Measurements from ENCODE around the gene RAPH1. TPM values are rescaled to one million over a fixed set of nuclear protein-coding genes. Genes with fewer than 3 reads are reported as not detected.

Gene RAPH1
- total RNA-seq, 1 experiment from 2014 or later, result 31.4 TPM

DNA sequence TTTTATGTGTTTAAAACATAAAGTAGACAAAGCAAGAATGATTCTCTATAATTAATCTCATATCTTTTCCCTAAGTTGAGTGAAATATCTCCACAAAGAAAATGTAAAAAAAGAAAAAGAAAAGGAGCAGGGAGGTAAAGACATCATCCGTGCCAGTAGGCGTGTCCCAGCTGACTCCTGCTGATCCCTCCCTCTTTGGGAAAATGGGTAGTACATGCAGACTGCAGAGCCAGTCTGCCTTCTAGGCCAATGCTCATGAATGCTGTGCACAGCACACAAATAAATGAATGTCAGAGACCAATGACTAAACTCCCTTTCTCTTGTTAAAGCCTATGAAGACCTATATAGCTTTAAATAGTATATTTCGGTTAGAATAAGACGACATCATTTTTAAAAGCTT lies 64.7 kb downstream of the RAPH1 start:
- TF ChIP-seq, protein P1, sequence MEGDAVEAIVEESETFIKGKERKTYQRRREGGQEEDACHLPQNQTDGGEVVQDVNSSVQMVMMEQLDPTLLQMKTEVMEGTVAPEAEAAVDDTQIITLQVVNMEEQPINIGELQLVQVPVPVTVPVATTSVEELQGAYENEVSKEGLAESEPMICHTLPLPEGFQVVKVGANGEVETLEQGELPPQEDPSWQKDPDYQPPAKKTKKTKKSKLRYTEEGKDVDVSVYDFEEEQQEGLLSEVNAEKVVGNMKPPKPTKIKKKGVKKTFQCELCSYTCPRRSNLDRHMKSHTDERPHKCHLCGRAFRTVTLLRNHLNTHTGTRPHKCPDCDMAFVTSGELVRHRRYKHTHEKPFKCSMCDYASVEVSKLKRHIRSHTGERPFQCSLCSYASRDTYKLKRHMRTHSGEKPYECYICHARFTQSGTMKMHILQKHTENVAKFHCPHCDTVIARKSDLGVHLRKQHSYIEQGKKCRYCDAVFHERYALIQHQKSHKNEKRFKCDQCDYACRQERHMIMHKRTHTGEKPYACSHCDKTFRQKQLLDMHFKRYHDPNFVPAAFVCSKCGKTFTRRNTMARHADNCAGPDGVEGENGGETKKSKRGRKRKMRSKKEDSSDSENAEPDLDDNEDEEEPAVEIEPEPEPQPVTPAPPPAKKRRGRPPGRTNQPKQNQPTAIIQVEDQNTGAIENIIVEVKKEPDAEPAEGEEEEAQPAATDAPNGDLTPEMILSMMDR (IDR thresholded peaks at IDR 0.05), result no peak
- TF ChIP-seq POLR2AphosphoS5 (IDR thresholded peaks at IDR 0.05; ENCODE audit: low read depth, low read length) (no peak), TCF7L2 (IDR thresholded peaks at IDR 0.05; ENCODE audit: low read depth, low read length) (no peak), SIN3A (IDR thresholded peaks at IDR 0.05; ENCODE audit: borderline replicate concordance, insufficient read depth, low read depth, low read length) (no peak)
- TF ChIP-seq, protein P2, sequence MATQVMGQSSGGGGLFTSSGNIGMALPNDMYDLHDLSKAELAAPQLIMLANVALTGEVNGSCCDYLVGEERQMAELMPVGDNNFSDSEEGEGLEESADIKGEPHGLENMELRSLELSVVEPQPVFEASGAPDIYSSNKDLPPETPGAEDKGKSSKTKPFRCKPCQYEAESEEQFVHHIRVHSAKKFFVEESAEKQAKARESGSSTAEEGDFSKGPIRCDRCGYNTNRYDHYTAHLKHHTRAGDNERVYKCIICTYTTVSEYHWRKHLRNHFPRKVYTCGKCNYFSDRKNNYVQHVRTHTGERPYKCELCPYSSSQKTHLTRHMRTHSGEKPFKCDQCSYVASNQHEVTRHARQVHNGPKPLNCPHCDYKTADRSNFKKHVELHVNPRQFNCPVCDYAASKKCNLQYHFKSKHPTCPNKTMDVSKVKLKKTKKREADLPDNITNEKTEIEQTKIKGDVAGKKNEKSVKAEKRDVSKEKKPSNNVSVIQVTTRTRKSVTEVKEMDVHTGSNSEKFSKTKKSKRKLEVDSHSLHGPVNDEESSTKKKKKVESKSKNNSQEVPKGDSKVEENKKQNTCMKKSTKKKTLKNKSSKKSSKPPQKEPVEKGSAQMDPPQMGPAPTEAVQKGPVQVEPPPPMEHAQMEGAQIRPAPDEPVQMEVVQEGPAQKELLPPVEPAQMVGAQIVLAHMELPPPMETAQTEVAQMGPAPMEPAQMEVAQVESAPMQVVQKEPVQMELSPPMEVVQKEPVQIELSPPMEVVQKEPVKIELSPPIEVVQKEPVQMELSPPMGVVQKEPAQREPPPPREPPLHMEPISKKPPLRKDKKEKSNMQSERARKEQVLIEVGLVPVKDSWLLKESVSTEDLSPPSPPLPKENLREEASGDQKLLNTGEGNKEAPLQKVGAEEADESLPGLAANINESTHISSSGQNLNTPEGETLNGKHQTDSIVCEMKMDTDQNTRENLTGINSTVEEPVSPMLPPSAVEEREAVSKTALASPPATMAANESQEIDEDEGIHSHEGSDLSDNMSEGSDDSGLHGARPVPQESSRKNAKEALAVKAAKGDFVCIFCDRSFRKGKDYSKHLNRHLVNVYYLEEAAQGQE (IDR thresholded peaks at IDR 0.05; ENCODE audit: insufficient read depth in 1 of 2, low read depth in 2 of 2, low read length in 1 of 2), result no peak
- intact Hi-C loops (cut with micrococcal nuclease; ENCODE audit: unreplicated experiment) (no loop called here), in situ Hi-C loops (cut with HindIII; ENCODE audit: low pct_unique_long_range_greater_than_20kb, low sequenced_read_pairs) (no loop called here)
- no peak overlapping the region for H3K27ac ChIP-seq (ENCODE audit: low read length)
- H3K4me1 ChIP-seq (ENCODE audit: control insufficient read depth, insufficient read depth, low read length), result no peaks in the 10 kb centered on the region
- no peaks in the 10 kb centered on the region for H3K36me3 ChIP-seq (ENCODE audit: control insufficient read depth, insufficient read depth, low read length)
- H3K27me3 ChIP-seq (ENCODE audit: control insufficient read depth, insufficient read depth, low read length), result no peaks in the 10 kb centered on the region
- no peak overlapping the region for H3K4me3 ChIP-seq (ENCODE audit: low read depth in 2 of 2, low read length in 2 of 2)
- ChIA-PET CTCF (no interaction called here), POLR2A (no interaction called here)
- DNase-seq (ENCODE audit: low read depth, low spot score) (no peak), ATAC-seq (no peak)
- H3K9me3 ChIP-seq (ENCODE audit: control insufficient read depth, insufficient read depth, low read depth, low read length), result no peaks in the 10 kb centered on the region
- BruUV-seq (replicated peaks), result no TSS peak

DNA sequence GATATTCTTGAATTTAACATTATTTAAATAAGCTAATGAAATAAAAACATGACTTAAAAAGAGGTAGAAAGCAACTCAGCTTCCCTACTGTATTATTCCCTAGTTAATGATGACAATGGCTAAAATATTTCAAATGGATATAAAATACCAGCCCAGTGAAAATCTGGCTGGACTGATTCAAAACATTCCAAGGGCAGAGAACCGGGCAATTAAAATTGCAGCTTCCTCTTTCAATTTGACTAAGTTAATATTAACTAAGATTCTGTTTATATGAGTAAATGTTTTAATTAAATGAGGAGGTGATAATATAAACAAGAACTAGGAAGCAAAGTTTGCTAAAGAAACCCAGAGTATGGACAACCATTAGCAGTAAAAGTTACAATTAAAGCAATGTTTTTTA lies 65.6 kb downstream of the RAPH1 start:
- DNase-seq (ENCODE audit: low read depth, low spot score) (no peak), ATAC-seq (no peak)
- H3K36me3 ChIP-seq (ENCODE audit: control insufficient read depth, insufficient read depth, low read length), result no peaks in the 10 kb centered on the region
- POLR2A ChIA-PET, result no interaction called here
- H3K27me3 ChIP-seq (ENCODE audit: control insufficient read depth, insufficient read depth, low read length), result no peaks in the 10 kb centered on the region
- no peak overlapping the region for H3K4me3 ChIP-seq (ENCODE audit: low read depth in 2 of 2, low read length in 2 of 2)
- H3K27ac ChIP-seq (ENCODE audit: low read length), result no peak overlapping the region
- CTCF ChIA-PET, result no interaction called here
- no peaks in the 10 kb centered on the region for H3K9me3 ChIP-seq (ENCODE audit: control insufficient read depth, insufficient read depth, low read depth, low read length)
- no TSS peak for BruUV-seq (replicated peaks)
- in situ Hi-C loops (cut with HindIII; ENCODE audit: low pct_unique_long_range_greater_than_20kb, low sequenced_read_pairs) (no loop called here), intact Hi-C loops (cut with micrococcal nuclease; ENCODE audit: unreplicated experiment) (no loop called here)
- no peaks in the 10 kb centered on the region for H3K4me1 ChIP-seq (ENCODE audit: control insufficient read depth, insufficient read depth, low read length)
- TF ChIP-seq SIN3A (IDR thresholded peaks at IDR 0.05; ENCODE audit: borderline replicate concordance, insufficient read depth, low read depth, low read length) (no peak), POLR2AphosphoS5 (IDR thresholded peaks at IDR 0.05; ENCODE audit: low read depth, low read length) (no peak), TCF7L2 (IDR thresholded peaks at IDR 0.05; ENCODE audit: low read depth, low read length) (no peak)
- TF ChIP-seq, protein P2 (IDR thresholded peaks at IDR 0.05; ENCODE audit: insufficient read depth in 1 of 2, low read depth in 2 of 2, low read length in 1 of 2), result no peak
- TF ChIP-seq, protein P1 (IDR thresholded peaks at IDR 0.05), result no peak

All from Panc1 (cell line).